Mammary epithelial cell (primary cell): ENCODE measurements around the gene CAPN11.

Experiments
- CTCF ChIP-seq, 2 donors: IDR thresholded peaks in 1 of 2; conservative IDR thresholded peaks in 1 of 2; 2 replicates each; pipeline ENCODE4 v1.5.1; 2011 to 2012; ENCODE audit warnings: inconsistent platforms in 2 of 2, low read length in 2 of 2, mild to moderate bottlenecking in 2 of 2, control low read depth in 1 of 2, low read depth in 1 of 2; ENCODE audit not compliant: insufficient read depth in 1 of 2; ENCODE audit errors: extremely low read depth in 1 of 2
- EZH2 ChIP-seq: IDR thresholded peaks from 2 replicates; pipeline ENCODE4 v1.6.1; 2012; ENCODE audit warnings: low read length, inconsistent platforms, borderline replicate concordance

GRCh38 chr6:44186635-44187025, 28.0 kb downstream of the CAPN11 start:
- TF ChIP-seq CTCF (conservative IDR thresholded peaks at IDR 0.05 in 1 of 2, IDR thresholded peaks at IDR 0.05 in 1 of 2; ENCODE audit: extremely low read depth in 1 of 2, insufficient read depth in 1 of 2, low read depth in 1 of 2, low read length in 2 of 2), result no peak
- TF ChIP-seq EZH2, result no peak
